Endothelial cell of umbilical vein (primary cell): ENCODE results near the gene QARS1. TPM values are rescaled to one million over a fixed set of nuclear protein-coding genes. Genes with fewer than 3 reads are reported as not detected.

Source experiments
- BruUV-seq: library from RNA; stranded (reverse); fragments of 400-500 nt; replicated peaks from 2 replicates; lab custom pipeline; 2021; lab: Mats Ljungman, UMichigan
- CTCF ChIA-PET: fragments of 300-600, 350-600 bp; sonication (Branson Sonifier 250); formaldehyde crosslinking; loops from one replicate; lab custom pipeline; 2021; ENCODE audit warnings: antibody characterized with exemption, inconsistent platforms; lab: Charles Lee
- POLR2A ChIA-PET: fragments of 300-600, 350-600 bp; sonication (Branson Sonifier 250); formaldehyde crosslinking; loops from one replicate; lab custom pipeline; 2021; ENCODE audit warnings: antibody characterized with exemption, inconsistent platforms; lab: Charles Lee
- DNase-seq: peaks from one replicate; pipeline ENCODE4 v3.0.0-alpha.2; 2011; ENCODE audit warnings: low read depth, low spot score
- FAIRE-seq: peaks from 2 replicates; lab custom pipeline; 2011; peaks lifted over from hg19 to GRCh38; lab: Jason Lieb, UNC
- H2AFZ ChIP-seq: 2 replicates; pipeline ENCODE4 v1.6.0; 2012; ENCODE audit warnings: low read depth, low read length, control low read depth, inconsistent platforms
- H3K27ac ChIP-seq: 2 replicates; pipeline ENCODE4 v1.5.1; 2011; ENCODE audit warnings: low read depth, mild to moderate bottlenecking, control low read depth, low read length, moderate library complexity; ENCODE audit not compliant: insufficient read depth
- H3K27me3 ChIP-seq, 2 experiments: 2 replicates each; pipeline versions ENCODE4 v1.6.0 to v1.6.1; 2011; ENCODE audit warnings: low read length in 2 of 2, mixed read lengths in 1 of 2; ENCODE audit not compliant: control insufficient read depth in 2 of 2, insufficient read depth in 2 of 2
- H3K36me3 ChIP-seq, 2 experiments: 2 replicates in 1 of 2; 3 replicates in 1 of 2; pipeline ENCODE4 v1.5.1; 2011; ENCODE audit warnings: low read length in 2 of 2, mild to moderate bottlenecking in 1 of 2, moderate library complexity in 1 of 2; ENCODE audit not compliant: control insufficient read depth in 2 of 2, insufficient read depth in 2 of 2; ENCODE audit errors: extremely low read depth in 1 of 2
- H3K4me1 ChIP-seq: 3 replicates; pipeline ENCODE4 v1.5.1; 2011; ENCODE audit warnings: mild to moderate bottlenecking, low read length; ENCODE audit not compliant: control insufficient read depth, insufficient read depth; ENCODE audit errors: extremely low read depth
- H3K4me2 ChIP-seq: 2 replicates; pipeline ENCODE4 v1.6.1; 2011; ENCODE audit warnings: low read length, control low read depth, mixed read lengths; ENCODE audit not compliant: insufficient read depth
- H3K4me3 ChIP-seq, 3 experiments: fragments of 200-600 bp in 1 of 3; sonication (generic), shearing (Covaris generic) in 1 of 3; replicated peaks in 1 of 3; 2 replicates each; pipeline ENCODE4 v1.5.1; 2011 to 2016; ENCODE audit warnings: control low read depth in 3 of 3, low read length in 3 of 3, mild to moderate bottlenecking in 2 of 3, inconsistent platforms in 1 of 3, low read depth in 1 of 3, moderate library complexity in 1 of 3; ENCODE audit not compliant: insufficient read depth in 1 of 3
- H3K79me2 ChIP-seq: 2 replicates; pipeline ENCODE4 v1.6.0; 2012; ENCODE audit warnings: low read length, inconsistent platforms; ENCODE audit not compliant: control insufficient read depth, insufficient read depth
- H3K9ac ChIP-seq: replicated peaks from 2 replicates; pipeline ENCODE3; 2011; ENCODE audit warnings: low read length, control low read depth; ENCODE audit not compliant: insufficient read depth; ENCODE audit errors: extremely low read depth
- H3K9me1 ChIP-seq: replicated peaks from 3 replicates; pipeline ENCODE4 v1.6.0; 2011; ENCODE audit warnings: mild to moderate bottlenecking, low read length; ENCODE audit not compliant: control insufficient read depth, insufficient read depth; ENCODE audit errors: extremely low read depth
- H3K9me3 ChIP-seq: replicated peaks from 2 replicates; pipeline ENCODE4 v1.5.1; 2012; ENCODE audit warnings: low read length, inconsistent platforms; ENCODE audit not compliant: control insufficient read depth, insufficient read depth
- H4K20me1 ChIP-seq: replicated peaks from 2 replicates; pipeline ENCODE3; 2011; ENCODE audit warnings: mild to moderate bottlenecking, low read length; ENCODE audit not compliant: control insufficient read depth, insufficient read depth; ENCODE audit errors: extremely low read depth
- CTCF ChIP-seq, 2 donors: IDR thresholded peaks; 1 replicate in 1 of 2; 2 replicates in 1 of 2; pipeline ENCODE4 v1.5.1; 2011; ENCODE audit warnings: low read length in 2 of 2, mild to moderate bottlenecking in 2 of 2, moderate library complexity in 2 of 2, control low read depth in 1 of 2, inconsistent platforms in 1 of 2, low read depth in 1 of 2; ENCODE audit not compliant: insufficient read depth in 1 of 2; ENCODE audit errors: extremely low read depth in 1 of 2
- EZH2 ChIP-seq: IDR thresholded peaks from 2 replicates; pipeline ENCODE4 v1.6.1; 2012; ENCODE audit warnings: borderline replicate concordance, low read depth, mild to moderate bottlenecking, moderate library complexity, low read length, inconsistent platforms; ENCODE audit not compliant: severe bottlenecking
- FOS ChIP-seq: IDR thresholded peaks from 2 replicates; pipeline ENCODE4 v1.6.1; 2011; ENCODE audit warnings: mild to moderate bottlenecking, low read length, moderate library complexity, borderline replicate concordance; ENCODE audit not compliant: insufficient read depth
- GATA2 ChIP-seq: IDR thresholded peaks from 2 replicates; pipeline ENCODE4 v1.7.0; 2011; ENCODE audit warnings: low read depth, mild to moderate bottlenecking, moderate library complexity, mixed read lengths, low read length; ENCODE audit not compliant: insufficient read length, insufficient read depth
- JUN ChIP-seq: IDR thresholded peaks from 2 replicates; pipeline ENCODE4 v1.6.1; 2011; ENCODE audit warnings: borderline replicate concordance, low read depth; ENCODE audit not compliant: insufficient read length, insufficient read depth
- MAX ChIP-seq: IDR thresholded peaks from 2 replicates; pipeline ENCODE4 v1.6.1; 2011; ENCODE audit not compliant: insufficient read depth, insufficient read length
- MYC ChIP-seq: IDR thresholded peaks from one replicate; pipeline ENCODE4 v1.6.1; 2011; ENCODE audit warnings: mild to moderate bottlenecking, low read depth, low read length
- POLR2A ChIP-seq: IDR thresholded peaks from 2 replicates; pipeline ENCODE4 v1.6.1; 2012; ENCODE audit warnings: low read depth, mild to moderate bottlenecking, control low read depth, low read length
- POLR2AphosphoS5 ChIP-seq: IDR thresholded peaks from 2 replicates; pipeline ENCODE4 v1.6.1; 2012; ENCODE audit warnings: low read depth, mild to moderate bottlenecking, control low read depth, low read length, moderate library complexity; ENCODE audit not compliant: insufficient read depth
- dilution Hi-C: fragments of 300-500 bp; cut with MboI; formaldehyde crosslinking; loops from one replicate; pipeline ENCODE4 v1.15.0; 2019; ENCODE audit warnings: low sequenced_read_pairs; ENCODE audit not compliant: extremely low pct_ligation_motif_present
- intact Hi-C: fragments of 100-400 bp; cut with micrococcal nuclease; formaldehyde crosslinking; loops from one replicate; pipeline ENCODE4 v1.10.0; 2022
- polyA plus RNA-seq, 4 experiments: library from polyadenylated mRNA; depleted of rRNA in 3 of 4; stranded (reverse) in 3 of 4; unstranded in 1 of 4; fragments of >200 nt; gene quantifications; 2 replicates each; pipeline versions ENCODE4 v1.2.1 to v1.2.3, GENCODE V29; 2011 to 2012; ENCODE audit warnings: missing spikeins in 1 of 4
- total RNA-seq: library from RNA; stranded (reverse); gene quantifications from 2 replicates; pipeline ENCODE4 v1.2.3, GENCODE V29; 2021

Gene QARS1
- total and polyA plus RNA-seq, 2 donors (not counting 3 experiments of a cell fraction or from before 2014, with no cell fraction given), result 285 to 477 TPM

GRCh38 chr3:49124991-49125670, 20.6 kb upstream of the QARS1 start:
- FAIRE-seq, result no peak
- dilution Hi-C loops, result no loop called here
- no TSS peak for BruUV-seq

More at GRCh38 chr3:49124991-49125670, 20.6 kb upstream of the QARS1 start:
- no peaks in the 10 kb centered on the region for H3K9me1 ChIP-seq
- H3K9me3 ChIP-seq, result no peaks in the 10 kb centered on the region
- H3K27me3 ChIP-seq, result no peaks in the 10 kb centered on the region
- H3K27ac ChIP-seq, result no peak overlapping the region
- POLR2A ChIA-PET, result no interaction called here
- H3K79me2 ChIP-seq, result peaks cover 1% of the 10 kb centered on the region
- no peak for DNase-seq
- no peak overlapping the region for H3K4me3 ChIP-seq
- peaks cover 5 to 73% of the 10 kb centered on the region in 2 experiments for H3K36me3 ChIP-seq
- no peak for TF ChIP-seq EZH2
- TF ChIP-seq CTCF (IDR thresholded peaks at IDR 0.05; ENCODE audit: extremely low read depth in 1 of 2, insufficient read depth in 1 of 2, low read depth in 1 of 2, low read length in 2 of 2), result no peak
- no peak for TF ChIP-seq MAX
- no peak for TF ChIP-seq FOS
- TF ChIP-seq POLR2AphosphoS5, result no peak
- TF ChIP-seq JUN, result no peak
- TF ChIP-seq MYC, result no peak
- TF ChIP-seq POLR2A, result no peak
- no peak for TF ChIP-seq GATA2
- H3K4me1 ChIP-seq, result no peaks in the 10 kb centered on the region
- no peak overlapping the region for H3K4me2 ChIP-seq
- intact Hi-C loops, result no loop called here
- CTCF ChIA-PET, result no interaction called here
- H2AFZ ChIP-seq, result no peak overlapping the region
- no peaks in the 10 kb centered on the region for H4K20me1 ChIP-seq
- H3K9ac ChIP-seq, result no peak overlapping the region
